IMR-90 (cell line): ENCODE results near the gene KDM4B. TPM values are rescaled to one million over a fixed set of nuclear protein-coding genes. Genes with fewer than 3 reads are reported as not detected.

ENCODE experiments used
- ATAC-seq: fragments of 200-7000 bp; cut with Tn5 transposase; 2 replicates; pipeline ENCODE4 v1.9.1; 2020; ENCODE audit warnings: low read depth, mild to moderate bottlenecking, moderate library complexity
- BruUV-seq: library from RNA; stranded (reverse); fragments of 400-500 nt; replicated peaks from 2 replicates; lab custom pipeline; 2021; lab: Mats Ljungman, UMichigan
- CTCF ChIA-PET: fragments of 300-600 bp; formaldehyde crosslinking; extraction: SDS; loops from one replicate; lab custom pipeline; 2021; ENCODE audit warnings: antibody characterized with exemption; lab: Yijun Ruan, JAX
- POLR2A ChIA-PET: fragments of 300-600 bp; sonication (Branson Sonifier 250); formaldehyde crosslinking; loops from one replicate; lab custom pipeline; 2022; ENCODE audit warnings: antibody characterized with exemption; ENCODE audit not compliant: unreplicated experiment; lab: Charles Lee
- DNase-seq: peaks from one replicate; pipeline ENCODE4 v3.0.0; 2013
- H2AFZ ChIP-seq: replicated peaks from 2 replicates; pipeline ENCODE3; 2013; ENCODE audit warnings: low read length, mild to moderate bottlenecking; ENCODE audit not compliant: poor library complexity
- H2AK5ac ChIP-seq: 2 replicates; pipeline ENCODE4 v1.6.1; 2013; ENCODE audit warnings: low read depth, low read length, inconsistent platforms
- H2AK9ac ChIP-seq: replicated peaks from 2 replicates; pipeline ENCODE3; 2013; ENCODE audit warnings: mild to moderate bottlenecking, low read depth, low read length, moderate library complexity; ENCODE audit not compliant: poor library complexity
- H2BK120ac ChIP-seq: 2 replicates; pipeline ENCODE4 v1.6.1; 2013; ENCODE audit warnings: low read depth, low read length, inconsistent platforms
- H2BK15ac ChIP-seq: 3 replicates; pipeline ENCODE4 v1.6.1; 2013; ENCODE audit warnings: low read depth, low read length, inconsistent platforms
- H2BK20ac ChIP-seq: 2 replicates; pipeline ENCODE4 v1.6.1; 2013; ENCODE audit warnings: low read depth, mild to moderate bottlenecking, inconsistent platforms, low read length, moderate library complexity
- H2BK5ac ChIP-seq: 2 replicates; pipeline ENCODE4 v1.6.1; 2013; ENCODE audit warnings: mild to moderate bottlenecking, low read depth, low read length, inconsistent platforms; ENCODE audit not compliant: poor library complexity, severe bottlenecking
- H3K14ac ChIP-seq: replicated peaks from 2 replicates; pipeline ENCODE4 v1.6.1; 2013; ENCODE audit warnings: low read depth, low read length, inconsistent platforms
- H3K18ac ChIP-seq: 2 replicates; pipeline ENCODE4 v1.6.1; 2013; ENCODE audit warnings: low read depth, low read length, control low read depth
- H3K23ac ChIP-seq: 2 replicates; pipeline ENCODE4 v1.6.1; 2013; ENCODE audit warnings: low read depth, low read length, inconsistent platforms
- H3K27ac ChIP-seq: 2 replicates; pipeline ENCODE4 v1.5.1; 2013; ENCODE audit warnings: mild to moderate bottlenecking, control low read depth, low read length; ENCODE audit not compliant: insufficient read depth
- H3K27me3 ChIP-seq: 2 replicates; pipeline ENCODE4 v1.6.1; 2013; ENCODE audit warnings: low read length; ENCODE audit not compliant: control insufficient read depth, insufficient read depth
- H3K36me3 ChIP-seq: 2 replicates; pipeline ENCODE4 v1.6.1; 2013; ENCODE audit warnings: low read length, mixed read lengths; ENCODE audit not compliant: control insufficient read depth, insufficient read depth
- H3K4ac ChIP-seq: 2 replicates; pipeline ENCODE4 v1.6.1; 2013; ENCODE audit warnings: low read depth, low read length, inconsistent platforms
- H3K4me1 ChIP-seq: 2 replicates; pipeline ENCODE4 v1.6.1; 2013; ENCODE audit warnings: low read length, mixed read lengths; ENCODE audit not compliant: control insufficient read depth, insufficient read depth
- H3K4me2 ChIP-seq: 2 replicates; pipeline ENCODE4 v1.6.1; 2013; ENCODE audit warnings: low read depth, mild to moderate bottlenecking, control low read depth, low read length, moderate library complexity
- H3K4me3 ChIP-seq: 2 replicates; pipeline ENCODE4 v1.5.1; 2013; ENCODE audit warnings: low read depth, mild to moderate bottlenecking, control low read depth, low read length, moderate library complexity; ENCODE audit not compliant: insufficient read depth
- H3K56ac ChIP-seq: 2 replicates; pipeline ENCODE4 v1.6.1; 2013; ENCODE audit warnings: low read length, inconsistent platforms; ENCODE audit not compliant: insufficient read depth; ENCODE audit errors: extremely low read depth
- H3K79me1 ChIP-seq, 2 experiments: 2 replicates each; pipeline ENCODE4 v1.6.1; 2013; ENCODE audit warnings: low read length in 2 of 2, inconsistent platforms in 1 of 2, low read depth in 1 of 2
- H3K9ac ChIP-seq: 2 replicates; pipeline ENCODE4 v1.6.1; 2013; ENCODE audit warnings: low read depth, low read length, control low read depth
- H3K9me1 ChIP-seq: 2 replicates; pipeline ENCODE4 v1.6.1; 2013; ENCODE audit warnings: low read length, inconsistent platforms; ENCODE audit not compliant: insufficient read depth
- H3K9me3 ChIP-seq: 2 replicates; pipeline ENCODE4 v1.6.1; 2013; ENCODE audit warnings: low read length; ENCODE audit not compliant: control insufficient read depth, insufficient read depth
- H4K20me1 ChIP-seq: 2 replicates; pipeline ENCODE4 v1.6.1; 2013; ENCODE audit warnings: low read length, inconsistent platforms; ENCODE audit not compliant: insufficient read depth
- H4K5ac ChIP-seq: 2 replicates; pipeline ENCODE4 v1.6.1; 2013; ENCODE audit warnings: mild to moderate bottlenecking, low read depth, low read length, control low read depth
- H4K8ac ChIP-seq, 2 experiments: 2 replicates each; pipeline ENCODE4 v1.6.1; 2013; ENCODE audit warnings: low read depth in 2 of 2, low read length in 2 of 2, control low read depth in 1 of 2, inconsistent platforms in 1 of 2
- H4K91ac ChIP-seq: 2 replicates; pipeline ENCODE4 v1.6.1; 2013; ENCODE audit warnings: low read depth, low read length, inconsistent platforms; ENCODE audit not compliant: insufficient read depth
- CHD1 ChIP-seq: IDR thresholded peaks from 2 replicates; pipeline ENCODE4 v1.6.1; 2012; ENCODE audit warnings: low read depth, low read length, improper control_type of control experiment
- MAFK ChIP-seq: IDR thresholded peaks from 2 replicates; pipeline ENCODE4 v1.6.1; 2012; ENCODE audit warnings: low read depth, low read length, improper control_type of control experiment
- MXI1 ChIP-seq: IDR thresholded peaks from 2 replicates; pipeline ENCODE4 v1.6.1; 2012; ENCODE audit warnings: low read depth, mild to moderate bottlenecking, low read length, moderate library complexity, borderline replicate concordance
- RFX5 ChIP-seq: IDR thresholded peaks from 2 replicates; pipeline ENCODE4 v1.8.0; 2012; ENCODE audit warnings: low read depth, mild to moderate bottlenecking, low read length, moderate library complexity
- WGBS, 2 experiments: methylation state at CpG; one replicate each; pipeline versions ENCODE4 v1.1.5 to v1.1.7; 2013; ENCODE audit warnings: missing lambda C conversion rate in 2 of 2; ENCODE audit not compliant: insufficient read length in 1 of 2; ENCODE audit errors: extremely low coverage in 2 of 2; 5-methylcytosine and 5-hydroxymethylcytosine counted together
- dilution Hi-C: fragments of 300-500 bp; cut with HindIII; formaldehyde crosslinking; loops from one replicate; pipeline ENCODE4 v1.14.3; 2018; ENCODE audit warnings: low sequenced_read_pairs; ENCODE audit not compliant: unreplicated experiment
- in situ Hi-C: fragments of 300-500 bp; cut with MboI; formaldehyde crosslinking; loops from 3 replicates; pipeline ENCODE4 v1.14.3; 2019; ENCODE audit warnings: low sequenced_read_pairs, inconsistent platforms, mixed read lengths
- intact Hi-C: fragments of 100-400 bp; cut with micrococcal nuclease; formaldehyde crosslinking; loops from 2 replicates; pipeline ENCODE4 v1.10.0; 2022
- polyA plus RNA-seq, 3 experiments: library from polyadenylated mRNA; depleted of rRNA; stranded (reverse); fragments of >200 nt; gene quantifications; 2 replicates each; pipeline ENCODE4 v1.2.3, GENCODE V29; 2012; ENCODE audit warnings: low replicate concordance in 1 of 3
- total RNA-seq: library from RNA; depleted of rRNA; stranded (reverse); fragments of >200 nt; gene quantifications from 2 replicates; pipeline ENCODE4 v1.2.3, GENCODE V29; 2012

Gene KDM4B
- total and polyA plus RNA-seq, 2 of the 4 experiments (the other 2 are of a cell fraction) = 5.0 to 17.9 TPM

DNA sequence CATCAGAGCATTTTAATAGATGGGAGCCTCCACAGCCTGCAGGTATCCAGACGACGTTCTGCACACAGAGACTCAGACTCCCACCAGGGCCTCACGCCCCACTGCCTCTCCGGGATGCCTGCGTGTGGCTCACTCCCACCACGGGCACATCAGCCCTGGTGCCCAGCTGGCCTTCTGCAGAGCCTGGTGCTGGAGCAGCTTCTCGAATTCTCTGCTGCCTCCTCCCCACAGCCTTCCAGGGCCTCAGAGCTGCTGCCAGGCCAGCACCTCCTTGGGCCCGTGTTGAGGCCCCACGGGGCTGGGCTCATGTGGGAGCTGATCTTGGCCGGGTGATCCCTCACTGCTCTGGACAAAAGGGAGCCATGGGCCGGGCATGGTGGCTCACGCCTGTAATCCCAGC lies 90.9 kb downstream of the KDM4B start:
- H2BK5ac ChIP-seq = no peak overlapping the region
- no peak overlapping the region for H3K23ac ChIP-seq
- peaks cover 59% of the 10 kb centered on the region for H3K36me3 ChIP-seq
- H3K4me3 ChIP-seq = no peak overlapping the region
- intact Hi-C loops = no loop called here
- peaks cover 12 to 61% of the 10 kb centered on the region in 2 experiments for H3K79me1 ChIP-seq
- H3K27me3 ChIP-seq = no peaks in the 10 kb centered on the region
- peaks cover 10% of the 10 kb centered on the region for H3K9me3 ChIP-seq
- POLR2A ChIA-PET = no interaction called here
- H2AFZ ChIP-seq = no peak overlapping the region
- no peak overlapping the region for H2AK5ac ChIP-seq
- no peak overlapping the region for H2AK9ac ChIP-seq
- H4K91ac ChIP-seq = no peak overlapping the region
- no peak overlapping the region for H3K9ac ChIP-seq
- no peak overlapping the region for H2BK15ac ChIP-seq
- dilution Hi-C loops = no loop called here
- CTCF ChIA-PET = no interaction called here
- no peak overlapping the region for H3K56ac ChIP-seq
- WGBS, 2 experiments = 97% methylated on average over 6 of the region's 12 CpGs; no CpG with 5 or more reads in 1 of the 2 experiments
- no peak overlapping the region for H4K8ac ChIP-seq
- no peak for TF ChIP-seq MXI1
- TF ChIP-seq CHD1 = no peak
- TF ChIP-seq RFX5 = no peak
- no peak for TF ChIP-seq MAFK
- H3K4me1 ChIP-seq = no peaks in the 10 kb centered on the region
- ATAC-seq (no peak), DNase-seq (no peak)
- H4K20me1 ChIP-seq = peaks cover 40% of the 10 kb centered on the region
- H4K5ac ChIP-seq = no peak overlapping the region
- no peak overlapping the region for H2BK120ac ChIP-seq
- H3K4ac ChIP-seq = no peak overlapping the region
- no peak overlapping the region for H3K27ac ChIP-seq
- no peak overlapping the region for H3K14ac ChIP-seq
- in situ Hi-C loops = no loop called here
- no TSS peak for BruUV-seq
- no peak overlapping the region for H3K18ac ChIP-seq
- peaks cover 6% of the 10 kb centered on the region; the same call in 1 of the 2 replicates for H3K9me1 ChIP-seq
- no peak overlapping the region for H2BK20ac ChIP-seq
- H3K4me2 ChIP-seq = no peak overlapping the region
